GM18951 (cell line): ENCODE measurements around the gene PTGR3.

Experiments used
- POLR2A ChIP-seq: IDR thresholded peaks from 4 replicates; pipeline ENCODE4 v1.6.1; 2011; ENCODE audit warnings: mild to moderate bottlenecking; ENCODE audit not compliant: insufficient read length, insufficient read depth; ENCODE audit errors: extremely low read depth
- in situ Hi-C: fragments of 300-500 bp; cut with MboI; formaldehyde crosslinking; loops from one replicate; pipeline ENCODE4 v1.12.0; 2022; ENCODE audit warnings: low sequenced_read_pairs, mixed read lengths, inconsistent platforms; ENCODE audit not compliant: unreplicated experiment

The PTGR3 gene

GRCh38 chr18:75170022-75170789 lies 38.7 kb downstream of the PTGR3 start:
- in situ Hi-C loops = loop anchor here (25.0 kb wide), 1 partner anchor 292 kb away; no protein-coding TSS in a partner anchor
- TF ChIP-seq POLR2A = no peak

- in situ Hi-C loops = loop anchor here (25.0 kb wide), 1 partner anchor 293 kb away; no protein-coding TSS in a partner anchor
- no peak for TF ChIP-seq POLR2A
Measured at GRCh38 chr18:75169411-75169810, 39.5 kb downstream of the PTGR3 start.

GRCh38 chr18:75168619-75169018 lies 40.3 kb downstream of the PTGR3 start:
- in situ Hi-C loops = loop anchor here (25.0 kb wide), 1 partner anchor 294 kb away; no protein-coding TSS in a partner anchor
- TF ChIP-seq POLR2A = no peak

- in situ Hi-C loops = loop anchor here (25.0 kb wide), 1 partner anchor 294 kb away; no protein-coding TSS in a partner anchor
- no peak for TF ChIP-seq POLR2A
Measured at GRCh38 chr18:75167759-75168618, 41.0 kb downstream of the PTGR3 start.

- in situ Hi-C loops = loop anchor here (25.0 kb wide), 1 partner anchor 295 kb away; no protein-coding TSS in a partner anchor
- TF ChIP-seq POLR2A = no peak
Measured at GRCh38 chr18:75167137-75167536, 41.8 kb downstream of the PTGR3 start.

GRCh38 chr18:75165926-75166325 lies 43.0 kb downstream of the PTGR3 start:
- TF ChIP-seq POLR2A = no peak
- in situ Hi-C loops = loop anchor here (25.0 kb wide), 1 partner anchor 296 kb away; no protein-coding TSS in a partner anchor

GRCh38 chr18:75164479-75164878 lies 44.5 kb downstream of the PTGR3 start:
- TF ChIP-seq POLR2A = no peak
- in situ Hi-C loops = loop anchor here (25.0 kb wide), 1 partner anchor 298 kb away; no protein-coding TSS in a partner anchor

GRCh38 chr18:75163736-75164135 lies 45.2 kb downstream of the PTGR3 start:
- no peak for TF ChIP-seq POLR2A
- in situ Hi-C loops = loop anchor here (25.0 kb wide), 1 partner anchor 299 kb away; no protein-coding TSS in a partner anchor

GRCh38 chr18:75162978-75163377 lies 46.0 kb downstream of the PTGR3 start:
- in situ Hi-C loops = loop anchor here (25.0 kb wide), 1 partner anchor 299 kb away; no protein-coding TSS in a partner anchor

GRCh38 chr18:75162467-75162866 lies 46.5 kb downstream of the PTGR3 start:
- in situ Hi-C loops = loop anchor here (25.0 kb wide), 1 partner anchor 300 kb away; no protein-coding TSS in a partner anchor
- TF ChIP-seq POLR2A = no peak

More at GRCh38 chr18:75162978-75163377, 46.0 kb downstream of the PTGR3 start:
- no peak for TF ChIP-seq POLR2A

GRCh38 chr18:75161256-75162028 lies 47.5 kb downstream of the PTGR3 start:
- in situ Hi-C loops = loop anchor here (25.0 kb wide), 1 partner anchor 301 kb away; no protein-coding TSS in a partner anchor
- no peak for TF ChIP-seq POLR2A

GRCh38 chr18:75160364-75160763 lies 48.6 kb downstream of the PTGR3 start:
- in situ Hi-C loops = loop anchor here (25.0 kb wide), 1 partner anchor 302 kb away; no protein-coding TSS in a partner anchor
- no peak for TF ChIP-seq POLR2A

- TF ChIP-seq POLR2A = no peak
- in situ Hi-C loops = loop anchor here (25.0 kb wide), 1 partner anchor 302 kb away; no protein-coding TSS in a partner anchor
Measured at GRCh38 chr18:75159646-75160356, 49.1 kb downstream of the PTGR3 start.
